ENCODE measurements around the gene TMEM270.

TMEM270 gene

GRCh38 chr7:73909051-73909941 lies 48.3 kb downstream of the TMEM270 start:
- DNase-seq = no peak

DNA sequence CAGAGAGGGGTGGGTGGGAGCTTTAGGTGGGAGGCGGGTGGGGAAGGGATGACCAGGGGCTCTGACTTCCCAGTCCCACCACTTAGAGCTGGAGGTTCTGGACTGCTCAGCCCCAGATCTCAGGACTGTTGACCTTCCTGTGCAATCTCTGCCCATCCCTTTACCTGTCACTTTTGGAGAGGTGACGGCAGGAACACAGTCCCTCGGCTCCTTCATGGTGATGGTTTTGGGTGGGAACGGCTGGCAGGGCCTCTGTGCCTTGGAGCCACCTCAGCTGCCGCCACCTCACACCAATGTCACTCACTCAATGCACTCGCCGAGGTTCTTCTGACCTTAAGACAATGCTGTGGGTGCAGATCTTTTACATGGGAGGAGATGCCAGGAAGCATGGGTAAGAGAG lies 49.0 kb downstream of the TMEM270 start:
- no peak for DNase-seq

DNA sequence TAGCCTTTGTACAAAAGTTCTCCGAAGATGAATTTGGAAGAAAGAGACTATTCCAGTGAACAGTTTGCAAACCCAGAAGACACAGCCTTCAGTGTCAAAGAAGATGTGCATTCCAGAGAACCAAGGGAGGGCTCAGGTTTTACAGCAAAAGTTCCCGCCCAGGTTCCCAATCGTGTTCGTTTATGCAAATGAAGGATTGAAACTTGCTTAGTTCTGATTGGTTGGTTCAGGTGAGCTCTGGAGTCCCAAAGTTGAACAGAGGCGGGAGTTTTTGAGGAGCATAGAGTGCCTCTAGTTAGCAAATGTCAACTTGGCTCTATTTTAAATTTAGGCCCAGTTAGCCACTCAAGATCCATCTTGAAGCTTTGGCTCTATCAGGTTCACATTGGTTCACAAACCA lies 51.3 kb downstream of the TMEM270 start:
- no peak for DNase-seq
